Tibial nerve (tissue), 3 donors: Measurements from ENCODE around the gene TOR1AIP1.

Experiments
- POLR2A ChIP-seq, 2 donors: fragments of 450-650 bp; IDR thresholded peaks; one replicate each; pipeline ENCODE4 v1.6.1; 2017; ENCODE audit warnings: antibody characterized with exemption in 2 of 2, mild to moderate bottlenecking in 2 of 2, moderate library complexity in 2 of 2
- TF ChIP-seq, protein P1 (sequence below), 5 experiments: fragments of 200-600 bp in 3 of 5; fragments of 450-650 bp in 2 of 5; sonication (generic) in 3 of 5; IDR thresholded peaks; one replicate each; pipeline ENCODE4 v1.5.1; 2016 to 2019; ENCODE audit warnings: antibody characterized with exemption in 5 of 5, mild to moderate bottlenecking in 3 of 5, moderate library complexity in 2 of 5

DNA sequence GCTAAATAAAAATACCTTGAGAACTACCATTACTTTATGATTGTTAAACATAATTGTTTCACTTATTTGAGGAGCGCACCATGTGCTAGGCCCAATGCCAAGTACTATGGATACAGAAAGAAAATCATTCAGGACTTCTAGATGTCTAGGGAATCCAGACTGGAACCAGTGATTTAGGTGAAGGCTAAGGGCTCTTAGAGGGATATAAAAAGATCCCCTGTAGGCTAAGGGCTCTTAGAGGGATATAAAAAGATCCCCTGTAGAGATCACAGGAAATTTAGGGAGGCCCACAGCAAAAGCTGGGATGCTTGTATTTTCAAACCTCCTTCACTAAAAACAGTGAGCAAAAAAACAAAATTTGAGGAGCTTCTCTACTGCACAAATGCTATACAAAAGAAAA lies 11.2 kb upstream of the TOR1AIP1 start:
- no peak for TF ChIP-seq POLR2A (IDR thresholded peaks at IDR 0.05)
- TF ChIP-seq, protein P1, sequence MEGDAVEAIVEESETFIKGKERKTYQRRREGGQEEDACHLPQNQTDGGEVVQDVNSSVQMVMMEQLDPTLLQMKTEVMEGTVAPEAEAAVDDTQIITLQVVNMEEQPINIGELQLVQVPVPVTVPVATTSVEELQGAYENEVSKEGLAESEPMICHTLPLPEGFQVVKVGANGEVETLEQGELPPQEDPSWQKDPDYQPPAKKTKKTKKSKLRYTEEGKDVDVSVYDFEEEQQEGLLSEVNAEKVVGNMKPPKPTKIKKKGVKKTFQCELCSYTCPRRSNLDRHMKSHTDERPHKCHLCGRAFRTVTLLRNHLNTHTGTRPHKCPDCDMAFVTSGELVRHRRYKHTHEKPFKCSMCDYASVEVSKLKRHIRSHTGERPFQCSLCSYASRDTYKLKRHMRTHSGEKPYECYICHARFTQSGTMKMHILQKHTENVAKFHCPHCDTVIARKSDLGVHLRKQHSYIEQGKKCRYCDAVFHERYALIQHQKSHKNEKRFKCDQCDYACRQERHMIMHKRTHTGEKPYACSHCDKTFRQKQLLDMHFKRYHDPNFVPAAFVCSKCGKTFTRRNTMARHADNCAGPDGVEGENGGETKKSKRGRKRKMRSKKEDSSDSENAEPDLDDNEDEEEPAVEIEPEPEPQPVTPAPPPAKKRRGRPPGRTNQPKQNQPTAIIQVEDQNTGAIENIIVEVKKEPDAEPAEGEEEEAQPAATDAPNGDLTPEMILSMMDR (IDR thresholded peaks at IDR 0.05) = no peak
